Spleen (tissue), 7 donors: Measurements from ENCODE around the gene NLK.

Experiments used
- CTCF ChIP-seq, 11 experiments: fragments of 200-600 bp in 7 of 11; fragments of 450-650 bp in 4 of 11; sonication (generic) in 4 of 11; IDR thresholded peaks in 8 of 11; conservative IDR thresholded peaks in 3 of 11; 1 replicate in 7 of 11; 2 replicates in 4 of 11; pipeline versions ENCODE4 v1.4.0 to v1.8.0; 2016 to 2021; ENCODE audit warnings: antibody characterized with exemption in 11 of 11, inconsistent platforms in 4 of 11, mild to moderate bottlenecking in 1 of 11
- POLR2A ChIP-seq, 3 donors: fragments of 450-650 bp; IDR thresholded peaks; one replicate each; pipeline ENCODE4 v1.5.1; 2017; ENCODE audit warnings: antibody characterized with exemption in 3 of 3, mild to moderate bottlenecking in 1 of 3
- donor health status: DM: no; HTN: no; CAD: no; lungs with moderate emphysema.
- donor health status: DM: no; HTN: no; CAD: no.
- donor health status: DM: no; HTN: no; CAD: no.

- TF ChIP-seq CTCF (IDR thresholded peaks at IDR 0.05 in 8 of 11, conservative IDR thresholded peaks at IDR 0.05 in 3 of 11): no peak
- TF ChIP-seq POLR2A (IDR thresholded peaks at IDR 0.05): no peak
Measured at GRCh38 chr17:28105501-28105900, 63.0 kb downstream of the NLK start.
